Measurements from ENCODE around the gene FIG4. TPM values are rescaled to one million over a fixed set of nuclear protein-coding genes. Genes with fewer than 3 reads are reported as not detected.

The FIG4 gene
- total RNA-seq, 4 donors from 2014 or later = 12.5 to 23.0 (median 19.3) TPM

DNA sequence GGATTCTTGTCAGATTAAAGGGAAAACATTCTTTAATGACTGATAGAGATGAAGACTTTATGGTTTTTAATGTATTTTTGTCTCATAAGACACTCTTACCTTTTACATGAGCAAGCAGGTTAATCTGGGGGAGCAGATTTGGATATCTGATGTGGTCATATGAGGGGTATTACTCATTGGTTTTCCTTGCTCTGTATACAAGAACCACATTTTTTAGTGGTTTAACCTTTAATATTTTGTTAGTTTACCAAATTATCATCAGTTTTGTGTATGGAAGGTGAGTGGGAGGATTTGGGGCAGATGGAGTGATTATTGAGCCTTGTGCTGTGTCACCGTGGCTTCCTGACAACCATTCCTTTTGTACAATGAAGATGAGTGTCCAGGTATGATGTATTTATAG, 112.9 kb downstream of the FIG4 start:
- Histone ChIP-seq H3K4me1 (no peaks in the 10 kb centered on the region), H3K36me3 (peaks cover 0 to 34% of the 10 kb centered on the region in 2 donors), H3K27ac (no peak overlapping the region), H3K9me3 (no peaks in the 10 kb centered on the region), H3K27me3 (no peaks in the 10 kb centered on the region), H3K4me3 (no peak overlapping the region)
- ATAC-seq = no peak
- 56 to 71% methylated on average over 1 of the region's 1 CpG for WGBS, 2 donors (ENCODE audit: low coverage in 1 of 2)
- TF ChIP-seq EP300 (IDR thresholded peaks at IDR 0.05) (no peak), POLR2AphosphoS5 (IDR thresholded peaks at IDR 0.05) (no peak), POLR2A (IDR thresholded peaks at IDR 0.05) (no peak), CTCF (IDR thresholded peaks at IDR 0.05) (no peak)

DNA sequence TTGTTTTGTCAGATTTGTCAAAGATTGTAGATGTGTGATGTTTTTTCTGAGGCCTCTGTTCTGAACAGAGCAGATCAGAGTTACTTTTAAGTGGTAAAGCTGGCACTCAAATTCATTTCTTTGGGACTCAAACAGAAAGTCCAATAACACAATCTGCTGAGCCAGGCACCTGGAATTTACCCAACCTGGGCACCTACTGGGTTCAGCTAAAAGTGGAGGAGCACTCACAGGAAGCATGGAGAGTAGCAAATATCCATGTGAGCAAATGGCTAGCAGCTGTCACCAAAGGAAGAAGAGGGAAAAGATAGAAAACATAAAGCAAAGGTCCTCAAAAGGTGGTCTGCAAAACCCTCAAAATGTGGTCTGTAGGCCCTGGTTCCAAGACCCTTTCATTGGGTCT, 116.8 kb downstream of the FIG4 start:
- no peaks in the 10 kb centered on the region for H3K27me3 ChIP-seq
- H3K9me3 ChIP-seq = no peaks in the 10 kb centered on the region
- peaks cover 0 to 12% of the 10 kb centered on the region in 2 donors for H3K36me3 ChIP-seq
- no peak for TF ChIP-seq POLR2AphosphoS5 (IDR thresholded peaks at IDR 0.05)
- no peak for TF ChIP-seq POLR2A (IDR thresholded peaks at IDR 0.05)
- no peak for TF ChIP-seq CTCF (IDR thresholded peaks at IDR 0.05)
- TF ChIP-seq EP300 (IDR thresholded peaks at IDR 0.05) = no peak
- ATAC-seq = no peak
- no peaks in the 10 kb centered on the region for H3K4me1 ChIP-seq
- H3K27ac ChIP-seq = no peak overlapping the region
- no peak overlapping the region for H3K4me3 ChIP-seq

DNA sequence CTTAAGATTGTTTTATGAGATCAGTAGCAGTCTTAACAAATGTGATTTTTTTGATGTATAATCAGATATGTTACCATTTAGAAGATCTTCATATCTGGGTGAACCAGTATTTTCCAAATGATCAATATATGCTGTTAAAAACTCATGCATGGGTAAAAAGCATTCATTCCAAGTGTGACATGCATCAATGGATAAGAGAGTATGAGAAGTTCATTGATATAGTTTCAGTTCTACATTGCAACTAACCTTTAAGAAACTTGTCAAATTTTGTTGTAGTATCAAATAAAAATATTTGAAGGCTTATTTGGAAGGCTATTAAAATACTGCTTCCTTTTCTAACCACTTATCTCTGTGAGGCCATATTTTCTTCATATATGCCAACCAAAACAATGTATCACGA, 117.7 kb downstream of the FIG4 start:
- ATAC-seq = no peak
- Histone ChIP-seq H3K4me1 (no peaks in the 10 kb centered on the region), H3K4me3 (no peak overlapping the region), H3K27ac (no peak overlapping the region), H3K9me3 (no peaks in the 10 kb centered on the region), H3K36me3 (peaks cover 0 to 17% of the 10 kb centered on the region in 2 donors), H3K27me3 (no peaks in the 10 kb centered on the region)
- 75 to 77% methylated on average over 1 of the region's 1 CpG for WGBS, 2 donors (ENCODE audit: low coverage in 1 of 2)
- TF ChIP-seq CTCF (IDR thresholded peaks at IDR 0.05) (no peak), POLR2AphosphoS5 (IDR thresholded peaks at IDR 0.05) (no peak), POLR2A (IDR thresholded peaks at IDR 0.05) (no peak), EP300 (IDR thresholded peaks at IDR 0.05) (no peak)

DNA sequence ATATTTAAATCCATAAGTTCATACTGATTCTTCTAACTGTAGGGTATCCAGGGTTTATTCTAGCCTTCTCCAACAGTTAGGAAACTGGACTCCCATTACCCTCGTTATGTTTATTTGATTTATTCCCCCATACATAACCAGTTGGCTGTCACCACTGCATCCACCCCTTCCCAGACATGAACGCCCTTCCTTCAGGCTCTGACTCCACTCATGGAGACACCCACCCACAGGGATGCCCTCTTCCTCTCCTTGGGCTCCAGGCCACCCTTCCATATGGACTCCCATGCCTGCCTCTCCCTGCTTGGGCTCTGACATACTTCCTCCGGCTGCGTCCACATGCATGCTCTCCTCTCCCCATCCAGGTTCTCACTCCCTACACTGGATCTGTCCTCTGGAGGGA, 124.0 kb downstream of the FIG4 start:
- H3K27me3 ChIP-seq = no peaks in the 10 kb centered on the region
- TF ChIP-seq EP300 (IDR thresholded peaks at IDR 0.05) = no peak
- TF ChIP-seq CTCF (IDR thresholded peaks at IDR 0.05) = no peak
- 91 to 96% methylated on average over 4 of the region's 4 CpGs for WGBS, 2 donors (ENCODE audit: low coverage in 1 of 2)
- H3K9me3 ChIP-seq = no peaks in the 10 kb centered on the region
- no peak overlapping the region for H3K4me3 ChIP-seq
- H3K4me1 ChIP-seq = no peaks in the 10 kb centered on the region
- H3K36me3 ChIP-seq = peaks cover 0 to 26% of the 10 kb centered on the region in 2 donors
- no peak overlapping the region for H3K27ac ChIP-seq
- no peak for ATAC-seq

- Histone ChIP-seq H3K4me1 (no peaks in the 10 kb centered on the region), H3K27me3 (no peaks in the 10 kb centered on the region), H3K9me3 (no peaks in the 10 kb centered on the region), H3K36me3 (peaks cover 0 to 23% of the 10 kb centered on the region in 2 donors), H3K27ac (no peak overlapping the region), H3K4me3 (no peak overlapping the region)
- ATAC-seq = no peak
- TF ChIP-seq CTCF (IDR thresholded peaks at IDR 0.05) = no peak
- TF ChIP-seq EP300 (IDR thresholded peaks at IDR 0.05) = no peak
- no peak for TF ChIP-seq POLR2AphosphoS5 (IDR thresholded peaks at IDR 0.05)
- no peak for TF ChIP-seq POLR2A (IDR thresholded peaks at IDR 0.05)
- WGBS, 2 donors (ENCODE audit: low coverage in 1 of 2) = 79 to 80% methylated on average over 4 to 13 of the region's 14 CpGs
Observed at GRCh38 chr6:109816452-109817374, 125.6 kb downstream of the FIG4 start.

Measured in gastroesophageal sphincter (tissue), 4 donors.